GM23248 (cell line): Measurements from ENCODE around the gene TTLL1.
A peak's percentile ranks its signal among the peaks of the same experiment; 100 is the strongest.

Experiments
- EZH2 ChIP-seq: fragments of 200-600 bp; sonication (generic); IDR thresholded peaks from 2 replicates; pipeline ENCODE4 v1.6.1; 2018; ENCODE audit warnings: antibody characterized with exemption, mild to moderate bottlenecking; ENCODE audit not compliant: insufficient read depth, poor library complexity, severe bottlenecking
- EZH2phosphoT487 ChIP-seq: fragments of 200-600 bp; sonication (generic); IDR thresholded peaks from 2 replicates; pipeline ENCODE4 v1.6.1; 2018; ENCODE audit warnings: antibody characterized with exemption, moderate library complexity, mild to moderate bottlenecking, low read depth; ENCODE audit not compliant: insufficient read depth

- TF ChIP-seq EZH2 (peak; percentile 75), EZH2phosphoT487 (no peak; the same call in 1 of the 2 replicates)
Measured at GRCh38 chr22:43110444-43110926, 21.3 kb upstream of the TTLL1 start, which contains the start of gene BIK.
